Panc1 (cell line): Measurements from ENCODE around the gene MT1X. TPM values are rescaled to one million over a fixed set of nuclear protein-coding genes. Genes with fewer than 3 reads are reported as not detected.

Source experiments
- ATAC-seq: fragments of 200-7000 bp; cut with Tn5 transposase; 2 replicates; pipeline ENCODE4 v1.9.1; 2020; ENCODE audit warnings: mild to moderate bottlenecking, moderate library complexity
- BruUV-seq: library from RNA; stranded (reverse); fragments of 400-500 nt; replicated peaks from 2 replicates; lab custom pipeline; 2021; lab: Mats Ljungman, UMichigan
- CTCF ChIA-PET: fragments of 300-600 bp; sonication (Branson Sonifier 250); formaldehyde crosslinking; loops from one replicate; lab custom pipeline; 2022; ENCODE audit warnings: antibody characterized with exemption; lab: Charles Lee
- POLR2A ChIA-PET: fragments of 300-600 bp; sonication (Branson Sonifier 250); formaldehyde crosslinking; loops from one replicate; lab custom pipeline; 2022; ENCODE audit warnings: antibody characterized with exemption; lab: Charles Lee
- DNase-seq: peaks from one replicate; pipeline ENCODE4 v3.0.0-alpha.2; 2010; ENCODE audit warnings: low read depth, low spot score
- H3K27ac ChIP-seq: 2 replicates; pipeline ENCODE4 v1.5.1; 2011; ENCODE audit warnings: mild to moderate bottlenecking, low read length, inconsistent platforms
- H3K27me3 ChIP-seq: fragments of 200-500 bp; sonication (Bioruptor generic); 2 replicates; pipeline ENCODE4 v1.6.0; 2014; ENCODE audit warnings: low read length, inconsistent platforms; ENCODE audit not compliant: control insufficient read depth, insufficient read depth
- H3K36me3 ChIP-seq: fragments of 200-500 bp; sonication (Bioruptor generic); 2 replicates; pipeline ENCODE4 v1.5.1; 2014; ENCODE audit warnings: inconsistent platforms, mild to moderate bottlenecking, low read length, moderate library complexity; ENCODE audit not compliant: control insufficient read depth, insufficient read depth
- H3K4me1 ChIP-seq: 2 replicates; pipeline ENCODE4 v1.5.1; 2011; ENCODE audit warnings: inconsistent platforms, mild to moderate bottlenecking, low read length, moderate library complexity; ENCODE audit not compliant: control insufficient read depth, insufficient read depth
- H3K4me3 ChIP-seq, 2 experiments: 2 replicates each; pipeline ENCODE4 v1.5.1; 2011 to 2012; ENCODE audit warnings: low read depth in 2 of 2, low read length in 2 of 2, mild to moderate bottlenecking in 2 of 2, inconsistent platforms in 1 of 2, moderate library complexity in 1 of 2
- H3K9me3 ChIP-seq: fragments of 200-500 bp; sonication (Bioruptor generic); 2 replicates; pipeline ENCODE4 v1.5.1; 2014; ENCODE audit warnings: low read depth, mild to moderate bottlenecking, inconsistent platforms, low read length, moderate library complexity; ENCODE audit not compliant: control insufficient read depth, insufficient read depth
- POLR2AphosphoS5 ChIP-seq: IDR thresholded peaks from 2 replicates; pipeline ENCODE4 v1.6.1; 2012; ENCODE audit warnings: mild to moderate bottlenecking, low read depth, low read length, moderate library complexity
- SIN3A ChIP-seq: IDR thresholded peaks from 2 replicates; pipeline ENCODE4 v1.6.1; 2012; ENCODE audit warnings: low read depth, mild to moderate bottlenecking, low read length, moderate library complexity, borderline replicate concordance; ENCODE audit not compliant: insufficient read depth
- TCF7L2 ChIP-seq: IDR thresholded peaks from 2 replicates; pipeline ENCODE4 v1.6.1; 2011; ENCODE audit warnings: mild to moderate bottlenecking, low read depth, low read length, inconsistent platforms
- in situ Hi-C: cut with HindIII; loops from 2 replicates; pipeline ENCODE4 v1.10.0; 2016; ENCODE audit warnings: low sequenced_read_pairs, low pct_unique_long_range_greater_than_20kb
- intact Hi-C: fragments of 100-400 bp; cut with micrococcal nuclease; formaldehyde crosslinking; loops from one replicate; pipeline ENCODE4 v1.10.0; 2022; ENCODE audit not compliant: unreplicated experiment
- total RNA-seq: library from RNA; stranded (reverse); gene quantifications from one replicate; pipeline ENCODE4 v1.2.1, GENCODE V29; 2021; ENCODE audit not compliant: unreplicated experiment
- TF ChIP-seq, protein P1 (sequence below): fragments of 450-650 bp; IDR thresholded peaks from 2 replicates; pipeline ENCODE4 v1.5.1; 2017; ENCODE audit warnings: mild to moderate bottlenecking
- TF ChIP-seq, protein P2 (sequence below), 2 experiments: IDR thresholded peaks; 2 replicates each; pipeline ENCODE4 v1.6.1; 2011 to 2012; ENCODE audit warnings: low read depth in 2 of 2, control low read depth in 1 of 2, low read length in 1 of 2, mild to moderate bottlenecking in 1 of 2, moderate library complexity in 1 of 2; ENCODE audit not compliant: insufficient read depth in 1 of 2

Gene MT1X
- total RNA-seq, 1 experiment from 2014 or later: 25.9 TPM

DNA sequence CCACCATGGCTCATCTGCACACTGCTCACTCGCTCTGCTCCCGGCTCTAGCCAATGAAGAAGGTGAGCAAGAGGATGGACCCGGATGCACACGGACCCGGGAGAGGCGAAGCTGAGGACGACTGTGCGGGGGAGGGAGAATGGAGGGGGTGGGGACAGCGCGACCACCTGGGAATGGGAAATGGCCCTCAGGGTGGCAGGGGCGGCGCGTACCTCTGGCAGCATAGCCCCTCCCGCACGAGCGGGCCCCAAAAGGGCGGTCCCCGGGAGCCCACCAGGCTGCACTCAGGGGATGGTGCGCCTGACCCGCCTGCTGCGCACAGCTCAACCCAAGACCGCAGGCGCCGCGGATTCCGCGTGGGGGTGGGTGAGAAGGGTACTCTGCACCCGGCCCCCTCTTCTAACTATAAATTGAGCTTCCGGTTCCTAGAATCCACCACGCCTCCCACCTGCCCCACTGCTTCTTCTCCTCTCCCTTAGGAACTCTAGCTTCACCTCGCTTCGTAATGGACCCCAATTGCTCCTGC lies 6.5 kb upstream of the MT1X start:
- H3K27ac ChIP-seq: no peak overlapping the region
- DNase-seq (no peak), ATAC-seq (no peak)
- TF ChIP-seq SIN3A: no peak
- no peak for TF ChIP-seq POLR2AphosphoS5
- TF ChIP-seq, protein P1, sequence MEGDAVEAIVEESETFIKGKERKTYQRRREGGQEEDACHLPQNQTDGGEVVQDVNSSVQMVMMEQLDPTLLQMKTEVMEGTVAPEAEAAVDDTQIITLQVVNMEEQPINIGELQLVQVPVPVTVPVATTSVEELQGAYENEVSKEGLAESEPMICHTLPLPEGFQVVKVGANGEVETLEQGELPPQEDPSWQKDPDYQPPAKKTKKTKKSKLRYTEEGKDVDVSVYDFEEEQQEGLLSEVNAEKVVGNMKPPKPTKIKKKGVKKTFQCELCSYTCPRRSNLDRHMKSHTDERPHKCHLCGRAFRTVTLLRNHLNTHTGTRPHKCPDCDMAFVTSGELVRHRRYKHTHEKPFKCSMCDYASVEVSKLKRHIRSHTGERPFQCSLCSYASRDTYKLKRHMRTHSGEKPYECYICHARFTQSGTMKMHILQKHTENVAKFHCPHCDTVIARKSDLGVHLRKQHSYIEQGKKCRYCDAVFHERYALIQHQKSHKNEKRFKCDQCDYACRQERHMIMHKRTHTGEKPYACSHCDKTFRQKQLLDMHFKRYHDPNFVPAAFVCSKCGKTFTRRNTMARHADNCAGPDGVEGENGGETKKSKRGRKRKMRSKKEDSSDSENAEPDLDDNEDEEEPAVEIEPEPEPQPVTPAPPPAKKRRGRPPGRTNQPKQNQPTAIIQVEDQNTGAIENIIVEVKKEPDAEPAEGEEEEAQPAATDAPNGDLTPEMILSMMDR: no peak
- TF ChIP-seq, protein P2, sequence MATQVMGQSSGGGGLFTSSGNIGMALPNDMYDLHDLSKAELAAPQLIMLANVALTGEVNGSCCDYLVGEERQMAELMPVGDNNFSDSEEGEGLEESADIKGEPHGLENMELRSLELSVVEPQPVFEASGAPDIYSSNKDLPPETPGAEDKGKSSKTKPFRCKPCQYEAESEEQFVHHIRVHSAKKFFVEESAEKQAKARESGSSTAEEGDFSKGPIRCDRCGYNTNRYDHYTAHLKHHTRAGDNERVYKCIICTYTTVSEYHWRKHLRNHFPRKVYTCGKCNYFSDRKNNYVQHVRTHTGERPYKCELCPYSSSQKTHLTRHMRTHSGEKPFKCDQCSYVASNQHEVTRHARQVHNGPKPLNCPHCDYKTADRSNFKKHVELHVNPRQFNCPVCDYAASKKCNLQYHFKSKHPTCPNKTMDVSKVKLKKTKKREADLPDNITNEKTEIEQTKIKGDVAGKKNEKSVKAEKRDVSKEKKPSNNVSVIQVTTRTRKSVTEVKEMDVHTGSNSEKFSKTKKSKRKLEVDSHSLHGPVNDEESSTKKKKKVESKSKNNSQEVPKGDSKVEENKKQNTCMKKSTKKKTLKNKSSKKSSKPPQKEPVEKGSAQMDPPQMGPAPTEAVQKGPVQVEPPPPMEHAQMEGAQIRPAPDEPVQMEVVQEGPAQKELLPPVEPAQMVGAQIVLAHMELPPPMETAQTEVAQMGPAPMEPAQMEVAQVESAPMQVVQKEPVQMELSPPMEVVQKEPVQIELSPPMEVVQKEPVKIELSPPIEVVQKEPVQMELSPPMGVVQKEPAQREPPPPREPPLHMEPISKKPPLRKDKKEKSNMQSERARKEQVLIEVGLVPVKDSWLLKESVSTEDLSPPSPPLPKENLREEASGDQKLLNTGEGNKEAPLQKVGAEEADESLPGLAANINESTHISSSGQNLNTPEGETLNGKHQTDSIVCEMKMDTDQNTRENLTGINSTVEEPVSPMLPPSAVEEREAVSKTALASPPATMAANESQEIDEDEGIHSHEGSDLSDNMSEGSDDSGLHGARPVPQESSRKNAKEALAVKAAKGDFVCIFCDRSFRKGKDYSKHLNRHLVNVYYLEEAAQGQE (IDR thresholded peaks at IDR 0.05; ENCODE audit: insufficient read depth in 1 of 2, low read depth in 2 of 2, low read length in 1 of 2): no peak
- TF ChIP-seq TCF7L2: no peak
- ChIA-PET CTCF (no interaction called here), POLR2A (no interaction called here)
- no peaks in the 10 kb centered on the region for H3K36me3 ChIP-seq
- in situ Hi-C loops (no loop called here), intact Hi-C loops (no loop called here)
- no peak overlapping the region for H3K4me3 ChIP-seq
- BruUV-seq: no TSS peak
- H3K9me3 ChIP-seq: no peaks in the 10 kb centered on the region
- no peaks in the 10 kb centered on the region for H3K4me1 ChIP-seq
- no peaks in the 10 kb centered on the region for H3K27me3 ChIP-seq

DNA sequence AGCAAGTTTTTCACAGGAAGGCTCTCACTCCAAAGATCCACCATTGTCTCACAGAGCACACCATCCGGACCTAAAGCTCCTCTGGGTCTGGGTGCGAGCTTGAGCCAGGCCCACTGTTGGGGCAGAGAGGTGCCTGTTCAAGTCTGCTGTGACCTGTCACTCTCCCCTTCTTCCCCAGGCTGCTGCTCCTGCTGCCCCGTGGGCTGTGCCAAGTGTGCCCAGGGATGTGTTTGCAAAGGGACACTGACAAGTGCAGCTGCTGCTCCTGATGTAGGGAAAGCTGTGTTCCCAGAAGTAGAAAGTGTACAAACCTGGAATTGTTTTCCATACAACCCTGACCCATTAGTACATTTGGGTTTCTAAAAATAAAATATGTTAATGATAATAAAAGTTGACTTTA lies 4.8 kb upstream of the MT1X start:
- ATAC-seq: no peak
- Histone ChIP-seq H3K27me3 (no peaks in the 10 kb centered on the region), H3K36me3 (no peaks in the 10 kb centered on the region), H3K4me3 (no peak overlapping the region), H3K4me1 (no peaks in the 10 kb centered on the region; the same call in 1 of the 2 replicates), H3K9me3 (no peaks in the 10 kb centered on the region), H3K27ac (no peak overlapping the region)
- no peak for DNase-seq
- in situ Hi-C loops: no loop called here
- BruUV-seq: no TSS peak
- ChIA-PET POLR2A (interaction anchor here (0.6 kb wide), 1 partner anchor 25 kb away, joined by 6 read pairs; no protein-coding TSS in a partner anchor), CTCF (no interaction called here)
- TF ChIP-seq, protein P2 (IDR thresholded peaks at IDR 0.05; ENCODE audit: insufficient read depth in 1 of 2, low read depth in 2 of 2, low read length in 1 of 2): no peak
- TF ChIP-seq, protein P1: no peak
- no peak for TF ChIP-seq TCF7L2
- no peak for TF ChIP-seq POLR2AphosphoS5
- no peak for TF ChIP-seq SIN3A
- intact Hi-C loops: no loop called here
